NCI-H524 treated with DMSO at 0.1 percent for 48 hours (cell line): Measurements from ENCODE around the gene ANKLE2.
"Not testable (repeated sequence)": the region's sequence is repeated elsewhere in the genome, so short reads cannot be mapped to it uniquely, and the experiment has no call there.

ENCODE experiments used
- DNase-seq: peaks from one replicate; lab custom pipeline; 2025; lab: John Stamatoyannopoulos, UW

ANKLE2 gene

DNA sequence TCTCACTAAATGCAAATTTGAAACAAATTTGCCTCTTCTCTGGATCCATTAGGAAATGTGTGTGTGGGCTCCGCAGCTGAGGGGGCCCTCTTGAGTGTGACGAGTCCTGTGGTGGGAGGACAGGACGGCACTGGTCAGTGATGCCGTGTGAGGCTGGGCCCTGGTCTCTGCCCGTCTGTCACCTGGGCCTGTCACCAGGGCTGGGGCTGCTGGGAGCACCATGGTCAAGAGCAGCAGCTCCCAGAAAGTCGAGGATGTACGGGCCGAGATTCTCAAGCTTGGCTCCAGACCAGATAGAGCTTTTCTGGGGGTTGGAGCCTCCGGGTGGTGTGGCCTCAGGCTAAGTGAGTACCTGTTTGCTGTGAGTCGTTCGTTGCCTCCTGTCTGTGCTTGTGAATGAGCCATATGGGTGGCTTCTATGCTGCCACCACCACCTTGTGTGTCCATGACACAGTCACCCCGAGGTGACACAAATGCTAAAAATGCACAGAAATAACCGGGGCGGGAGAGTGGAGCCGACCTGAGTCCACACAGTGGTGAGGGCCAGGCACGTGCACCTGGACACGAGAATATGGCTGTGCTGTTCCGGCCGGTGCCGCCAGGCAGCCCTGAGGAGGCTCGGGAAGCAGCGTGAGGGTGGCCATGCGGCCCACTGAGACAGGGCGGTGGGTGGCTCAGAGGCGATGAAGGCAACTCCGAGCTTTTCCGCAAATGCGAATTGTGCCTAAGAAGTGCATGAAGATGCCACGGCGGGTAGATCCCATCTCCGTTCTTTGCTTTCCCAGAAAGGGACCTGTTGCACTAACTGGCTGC is 42.3 kb downstream of the ANKLE2 start:
- no peak for DNase-seq

DNA sequence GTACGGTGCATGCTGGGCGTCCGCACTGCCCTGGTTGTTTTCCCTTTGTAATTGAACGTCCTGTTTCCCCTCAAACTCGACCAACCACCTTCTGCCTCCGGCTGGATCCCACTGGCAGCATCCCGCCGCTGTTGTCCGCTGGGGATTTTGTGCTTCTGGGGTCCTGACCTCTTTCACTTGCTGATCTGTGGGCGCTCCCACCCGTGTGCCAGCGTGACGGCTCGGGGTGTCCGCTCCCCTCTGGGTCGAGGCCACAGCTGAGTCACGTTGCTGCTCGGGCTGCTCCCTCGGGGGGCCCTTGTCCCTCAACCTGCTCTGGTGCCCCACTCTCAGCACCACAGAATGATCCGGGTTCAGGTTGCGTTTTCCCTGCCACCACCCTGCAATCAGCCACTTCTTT is 43.0 kb downstream of the ANKLE2 start:
- no peak for DNase-seq

DNA sequence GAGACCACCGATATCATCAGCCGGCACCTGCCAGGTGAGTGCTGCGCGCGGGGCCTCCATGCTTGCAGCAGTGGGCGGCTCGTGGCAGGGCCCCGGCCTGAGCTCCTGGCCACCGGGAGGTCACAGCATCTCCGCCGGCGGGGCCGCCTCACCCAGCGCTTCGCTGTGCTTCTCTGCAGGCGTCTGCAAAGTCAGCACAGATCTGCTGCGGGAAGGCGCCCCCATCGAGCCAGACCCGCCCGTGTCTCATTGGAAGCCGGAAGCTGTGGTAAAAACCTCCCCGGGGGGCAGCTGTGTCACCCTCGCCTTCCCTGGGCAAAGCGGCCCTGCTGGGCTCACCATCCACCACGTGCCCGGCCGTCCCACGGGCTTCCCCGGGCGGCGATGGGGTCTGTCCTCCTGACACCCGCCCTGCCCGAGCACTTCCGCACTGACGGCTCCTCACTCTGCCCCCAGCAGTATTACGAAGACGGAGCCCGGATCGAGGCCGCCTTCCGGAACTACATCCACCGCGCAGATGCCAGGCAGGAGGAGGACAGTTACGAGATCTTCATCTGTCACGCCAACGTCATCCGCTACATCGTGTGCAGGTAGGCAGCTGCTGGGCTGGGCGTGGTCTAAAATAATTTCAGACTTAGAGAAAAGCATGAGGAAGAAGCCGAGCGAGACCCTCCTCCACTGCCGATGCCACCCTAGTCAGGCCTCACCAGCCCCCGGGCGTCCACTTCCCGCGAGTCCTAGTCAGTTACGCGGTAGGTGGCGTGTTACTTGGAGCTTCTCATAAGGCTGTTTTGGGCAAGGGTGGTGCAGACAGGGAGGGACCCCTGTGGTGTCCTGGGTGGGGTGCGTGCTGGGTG is 43.9 kb downstream of the ANKLE2 start:
- no peak for DNase-seq

DNA sequence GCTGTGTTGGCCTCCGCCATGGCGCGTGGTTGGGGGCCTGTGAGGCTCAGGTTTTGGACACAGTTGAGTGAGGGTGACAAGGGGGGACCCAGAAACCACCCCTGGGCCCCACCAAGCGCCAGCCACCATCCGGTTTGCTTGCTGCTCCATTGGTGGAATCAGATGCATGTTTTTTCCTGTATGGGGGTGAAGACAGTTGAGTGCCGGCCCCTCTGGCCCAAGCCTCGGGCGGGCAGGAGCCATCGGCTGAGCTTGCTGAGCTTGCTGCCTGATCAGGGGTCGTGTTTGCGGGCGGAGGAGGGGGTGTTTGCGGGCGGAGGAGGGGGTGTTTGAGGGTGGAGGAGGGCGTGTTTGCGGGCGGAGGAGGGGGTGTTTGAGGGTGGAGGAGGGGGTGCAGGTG is 44.6 kb downstream of the ANKLE2 start:
- no peak for DNase-seq

DNA sequence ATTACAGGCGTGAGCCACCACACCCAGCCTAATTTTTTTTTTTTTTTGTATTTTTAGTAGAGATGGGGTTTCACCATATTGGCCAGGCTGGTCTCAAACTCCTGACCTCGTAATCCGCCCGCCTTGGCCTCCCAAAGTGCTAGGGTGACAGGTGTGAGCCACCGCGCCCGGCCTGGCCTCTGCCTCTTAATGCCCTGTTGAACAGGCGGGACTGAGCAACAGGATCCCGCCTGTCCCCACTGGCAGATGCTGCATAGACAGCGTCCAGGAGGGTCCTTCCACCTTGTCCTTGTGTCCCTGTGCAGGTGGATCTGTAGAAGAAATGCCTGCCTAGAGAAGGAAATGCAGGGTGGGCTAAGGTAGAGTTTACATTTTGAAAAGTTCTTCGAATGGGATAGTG is 45.3 kb downstream of the ANKLE2 start:
- DNase-seq = no peak

DNA sequence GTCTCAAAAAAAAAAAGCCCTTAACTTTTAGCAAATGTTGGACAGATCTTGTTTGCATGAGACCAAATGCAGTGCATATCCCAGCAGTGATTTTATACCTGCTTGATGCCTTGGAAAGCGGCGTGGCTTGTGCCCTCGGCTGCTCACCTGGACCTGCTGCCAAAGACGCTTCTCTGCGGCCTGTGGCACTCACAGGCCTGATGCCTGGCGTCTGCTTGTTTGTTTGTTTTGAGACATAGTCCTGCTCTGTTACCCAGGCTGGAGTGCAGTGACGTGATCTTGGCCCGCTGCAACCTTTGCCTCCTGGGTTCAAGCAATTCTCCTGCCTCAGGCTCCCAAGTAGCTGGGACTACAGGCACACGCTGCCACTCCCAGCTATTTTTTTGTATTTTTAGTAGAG is 45.8 kb downstream of the ANKLE2 start:
- no peak for DNase-seq

DNA sequence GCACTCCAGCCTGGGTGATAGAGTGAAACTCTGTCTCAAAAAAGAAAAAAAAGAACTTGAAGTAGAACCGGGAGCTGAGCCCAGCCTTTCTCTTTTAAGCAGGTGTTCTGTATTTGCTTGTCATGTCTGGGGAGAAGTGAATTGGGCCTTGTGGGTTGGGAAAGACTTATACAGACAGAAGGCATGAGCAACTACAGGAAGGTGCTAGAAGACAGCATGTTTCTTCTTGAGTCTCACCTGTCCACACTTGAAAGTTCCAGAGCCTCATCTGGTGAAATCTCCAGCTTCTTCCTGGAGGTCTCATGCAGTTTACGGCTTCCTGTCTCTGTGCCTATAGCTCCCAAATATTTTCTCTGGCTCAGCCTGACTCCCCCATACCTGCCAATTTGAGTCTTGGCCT is 48.5 kb downstream of the ANKLE2 start:
- DNase-seq = no peak

DNA sequence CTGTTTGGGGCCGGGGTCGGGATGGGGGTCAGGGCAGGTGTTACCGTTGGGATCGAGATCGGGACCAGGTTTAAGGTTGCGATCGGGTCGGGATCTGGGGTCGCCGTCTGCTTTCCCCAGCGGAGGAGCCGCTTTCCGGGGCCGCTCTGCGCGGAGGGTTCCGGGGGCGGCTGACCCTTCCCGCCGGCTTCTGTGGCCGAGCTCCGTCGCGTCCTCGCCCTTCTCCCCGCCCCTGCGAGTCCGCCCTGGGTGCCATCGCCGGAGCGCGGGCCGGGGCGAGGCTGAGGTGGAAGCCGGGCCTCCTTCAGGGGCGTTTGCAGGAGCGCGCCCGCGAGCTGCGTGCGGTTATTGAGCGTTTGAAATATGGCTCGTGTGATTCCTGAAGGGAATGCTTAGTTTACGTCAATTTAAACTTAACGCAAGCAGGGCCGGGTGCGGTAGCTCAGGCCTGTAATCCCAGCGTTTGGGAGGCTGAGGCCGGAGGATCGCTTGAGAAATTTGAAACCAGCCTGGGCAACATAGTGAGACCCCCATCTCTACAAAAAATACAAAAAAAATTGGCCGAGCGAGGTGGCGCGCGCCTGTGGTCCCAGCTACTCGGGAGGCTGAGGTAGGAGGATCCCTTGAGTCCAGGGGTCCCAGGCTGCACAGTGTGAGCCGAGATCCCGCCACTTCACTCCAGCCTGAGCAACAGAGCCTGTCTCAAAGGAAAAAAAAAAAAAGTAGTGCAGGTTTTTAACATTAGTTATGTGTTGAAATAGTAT is 50.4 kb downstream of the ANKLE2 start:
- DNase-seq = no peak

DNA sequence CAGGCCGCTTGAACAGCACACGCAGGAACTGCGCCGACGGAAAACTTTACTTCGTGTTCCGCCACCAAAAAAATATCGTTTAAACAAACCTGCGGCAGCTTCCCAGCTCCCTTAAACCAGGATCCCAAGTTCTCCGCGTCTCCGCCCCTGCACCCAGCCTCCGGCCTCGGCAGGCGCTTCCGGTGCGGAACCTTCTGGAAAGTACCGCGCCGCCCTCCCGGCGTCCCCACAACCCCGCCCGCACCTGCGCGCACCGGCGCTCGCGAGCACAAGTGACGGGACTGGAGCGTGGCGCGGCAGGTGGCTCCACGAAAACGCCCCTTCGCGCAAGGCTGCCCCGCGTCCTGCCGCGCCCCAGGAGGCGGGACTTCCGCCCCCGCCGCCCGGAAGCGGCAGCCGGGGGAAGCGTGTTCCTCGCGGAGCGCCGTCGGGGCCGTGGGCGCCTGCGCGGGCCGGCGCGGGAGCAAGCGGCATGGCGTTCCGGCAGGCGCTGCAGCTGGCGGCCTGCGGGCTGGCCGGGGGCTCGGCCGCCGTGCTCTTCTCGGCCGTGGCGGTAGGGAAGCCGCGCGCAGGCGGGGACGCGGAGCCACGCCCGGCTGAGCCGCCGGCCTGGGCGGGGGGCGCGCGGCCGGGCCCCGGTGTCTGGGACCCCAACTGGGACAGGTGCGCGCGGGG is 51.1 kb downstream of the ANKLE2 start, which contains the start of gene PGAM5:
TSS of gene PGAM5 (plus strand) at position 438 of the 675 bp plus-strand sequence. CDS start at position 473, 35 bp downstream.
- peak; percentile 14 for DNase-seq

DNA sequence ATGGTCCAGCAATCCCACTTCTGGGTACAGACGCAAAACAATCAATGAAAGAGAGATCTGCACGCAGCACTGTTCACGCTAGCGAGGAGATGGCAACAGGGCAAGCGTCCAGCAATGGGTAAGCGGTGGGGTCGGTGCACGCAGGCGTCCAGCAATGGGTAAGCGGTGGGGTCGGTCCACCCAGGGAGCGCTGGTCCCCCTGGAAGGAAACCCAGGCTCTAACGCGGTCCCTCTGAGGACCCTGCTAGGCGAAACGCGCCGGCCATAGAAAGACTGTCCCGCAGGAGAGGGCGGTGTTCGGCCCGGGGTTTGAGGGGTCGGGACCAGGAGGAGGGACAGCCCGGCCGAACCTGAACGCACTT is 51.6 kb downstream of the ANKLE2 start:
- DNase-seq = no peak

DNA sequence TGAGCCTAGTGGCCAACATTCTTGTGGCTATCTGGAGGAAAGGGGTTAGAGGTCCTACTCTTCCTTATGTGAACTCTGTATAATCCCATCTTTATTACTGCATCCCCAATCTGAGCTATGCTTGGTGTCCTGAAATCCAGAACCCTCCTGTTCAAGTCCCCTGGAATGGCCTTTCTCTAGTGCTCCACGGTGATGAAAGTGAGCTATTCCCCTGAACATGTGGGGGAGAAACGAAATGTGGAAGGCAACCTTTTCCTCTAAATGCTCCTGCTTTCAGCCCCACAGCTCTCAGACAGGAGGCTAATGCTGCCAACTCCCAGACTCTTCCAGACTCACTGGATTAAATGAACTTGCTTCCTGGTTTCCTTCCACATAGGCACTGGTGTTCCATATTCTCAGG is 53.5 kb downstream of the ANKLE2 start:
- DNase-seq = no peak

DNA sequence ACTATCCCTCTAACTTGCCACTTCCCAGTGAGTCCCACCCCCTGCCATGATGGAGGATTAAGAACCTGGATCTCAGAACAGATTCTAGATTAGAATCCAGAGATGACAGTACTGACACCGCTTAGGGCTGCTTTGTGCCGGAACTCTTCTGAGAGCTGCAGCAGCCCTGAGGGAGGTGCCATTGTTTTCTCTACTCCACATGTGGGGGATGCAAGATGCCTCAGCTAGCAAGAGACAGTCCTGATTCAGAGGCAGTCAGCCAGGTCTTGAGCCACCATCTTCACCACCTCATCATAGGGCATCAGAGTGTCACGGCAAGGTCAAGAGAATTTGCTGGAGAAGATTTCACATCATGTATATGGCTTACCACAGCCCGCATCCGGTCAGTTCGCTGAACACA is 54.4 kb downstream of the ANKLE2 start:
- DNase-seq = no peak

DNA sequence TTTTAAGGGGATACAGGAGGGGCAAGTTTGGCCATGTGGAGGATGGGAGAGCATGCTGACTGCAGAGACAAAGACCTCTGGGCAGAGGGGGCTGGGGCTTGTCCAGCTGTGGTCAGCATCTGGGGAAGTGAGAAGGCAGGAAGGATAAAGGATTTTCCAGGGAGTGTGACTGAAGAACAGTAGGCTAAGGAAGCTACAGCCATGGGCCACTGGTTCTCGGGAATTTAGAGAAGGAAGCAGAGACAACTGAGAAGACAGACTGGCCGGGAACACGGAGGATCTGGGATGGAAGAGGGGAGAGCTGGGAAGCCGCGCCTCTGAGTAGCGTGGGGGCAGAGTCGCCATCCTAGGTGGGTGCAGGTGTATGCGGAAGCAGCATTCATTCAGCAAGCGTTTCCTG is 58.0 kb downstream of the ANKLE2 start:
- DNase-seq = no peak

DNA sequence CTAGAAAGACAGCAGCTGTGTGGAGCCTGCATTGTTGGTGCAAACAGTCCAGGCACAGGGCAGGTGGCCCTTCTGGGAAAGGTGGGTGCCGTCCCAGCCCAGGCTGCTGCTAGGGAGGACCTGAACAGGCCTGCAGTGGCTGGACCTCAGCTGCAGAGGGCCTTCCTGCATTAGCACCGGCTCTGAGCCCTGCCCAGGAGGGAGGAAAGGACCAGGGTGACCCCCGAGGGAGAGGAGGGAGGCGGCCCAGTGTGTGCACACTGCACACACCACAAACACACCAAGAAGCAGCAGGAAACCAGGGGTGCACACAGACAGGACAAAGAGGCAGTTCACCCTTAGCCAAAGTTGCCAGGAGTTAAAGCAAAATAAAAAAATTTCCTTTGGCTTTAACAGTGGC is 59.0 kb downstream of the ANKLE2 start:
- DNase-seq = no peak

DNA sequence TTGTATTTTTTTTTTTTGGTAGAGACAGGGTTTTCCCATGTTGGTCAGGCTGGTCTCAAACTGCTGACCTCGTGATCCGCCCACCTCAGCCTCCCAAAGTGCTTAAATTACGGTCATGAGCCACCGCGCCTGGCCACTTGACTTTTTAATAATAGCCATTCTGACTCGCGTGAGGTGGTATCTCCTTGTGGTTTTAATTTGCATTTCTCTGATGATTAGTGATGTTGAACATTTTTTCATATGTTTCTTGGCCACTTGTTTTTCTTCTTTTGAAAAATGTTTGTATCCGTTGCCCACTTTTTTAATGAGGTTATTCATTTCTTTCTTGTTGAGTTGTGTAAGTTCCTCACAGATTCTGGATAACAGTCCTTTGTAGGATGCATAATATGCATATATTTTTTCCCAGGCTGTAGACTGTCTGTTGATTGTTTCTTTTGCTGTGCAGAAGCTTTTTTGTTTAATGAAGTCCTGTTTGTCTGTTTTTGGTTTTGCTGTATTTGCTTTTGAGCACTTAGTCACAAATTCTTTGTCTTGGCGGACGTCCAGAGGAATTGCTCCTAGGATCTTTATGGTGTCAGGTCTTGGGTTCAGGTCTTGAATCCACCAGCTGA is 61.3 kb downstream of the ANKLE2 start:
- DNase-seq = no peak

DNA sequence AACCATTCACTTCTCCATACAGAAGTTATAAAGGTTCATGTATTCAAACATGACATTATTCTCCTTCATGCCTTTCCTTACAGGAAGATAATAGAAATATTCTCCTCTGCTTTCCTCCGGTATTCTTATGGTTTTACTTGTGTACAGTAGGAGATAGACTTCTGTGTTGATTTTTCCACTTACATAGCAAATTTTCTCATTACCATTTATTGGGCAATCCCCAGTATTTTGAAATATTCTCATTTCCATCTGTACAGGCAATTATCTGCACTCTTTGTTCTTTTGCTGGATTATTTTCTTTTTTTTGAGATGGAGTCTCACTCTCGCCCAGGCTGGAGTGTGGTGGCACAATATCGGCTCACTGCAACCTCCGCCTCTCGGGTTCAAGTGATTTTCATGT is 63.3 kb downstream of the ANKLE2 start:
- DNase-seq = no peak

DNA sequence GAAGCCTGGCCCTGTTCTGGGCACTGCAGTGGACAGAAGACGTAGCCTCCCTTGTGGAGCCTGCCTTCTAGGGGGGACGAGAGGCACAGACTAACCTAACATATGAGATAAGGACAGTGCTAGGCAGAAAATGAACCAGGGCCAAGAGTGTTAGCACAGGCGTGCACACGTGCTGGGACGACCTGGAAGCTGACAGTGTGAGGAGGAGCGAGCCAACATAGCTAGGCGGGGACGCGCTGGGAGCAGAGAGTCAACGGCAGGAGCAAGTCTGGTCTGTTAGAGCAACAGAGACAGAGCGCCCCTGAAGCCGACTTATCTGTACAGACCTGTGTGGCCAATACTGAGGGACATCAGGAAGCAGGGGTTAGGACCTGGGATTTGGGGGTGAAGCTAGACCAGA is 66.2 kb downstream of the ANKLE2 start:
- DNase-seq = no peak

DNA sequence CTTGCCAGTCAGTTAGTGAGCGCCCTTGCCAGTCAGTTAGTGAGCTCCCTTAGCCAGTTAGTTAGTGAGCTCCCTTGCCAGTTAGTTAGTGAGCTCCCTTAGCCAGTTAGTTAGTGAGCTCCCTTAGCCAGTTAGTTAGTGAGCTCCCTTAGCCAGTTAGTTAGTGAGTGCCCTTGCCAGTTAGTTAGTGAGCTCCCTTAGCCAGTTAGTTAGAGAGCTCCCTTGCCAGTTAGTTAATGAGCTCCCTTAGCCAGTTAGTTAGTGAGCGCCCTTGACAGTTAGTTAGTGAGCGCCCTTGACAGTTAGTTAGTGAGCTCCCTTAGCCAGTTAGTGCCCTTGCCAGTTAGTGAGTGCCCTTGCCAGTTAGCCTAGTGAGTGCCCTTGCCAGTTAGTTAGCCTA is 66.7 kb downstream of the ANKLE2 start:
- not testable (repeated sequence) for DNase-seq

DNA sequence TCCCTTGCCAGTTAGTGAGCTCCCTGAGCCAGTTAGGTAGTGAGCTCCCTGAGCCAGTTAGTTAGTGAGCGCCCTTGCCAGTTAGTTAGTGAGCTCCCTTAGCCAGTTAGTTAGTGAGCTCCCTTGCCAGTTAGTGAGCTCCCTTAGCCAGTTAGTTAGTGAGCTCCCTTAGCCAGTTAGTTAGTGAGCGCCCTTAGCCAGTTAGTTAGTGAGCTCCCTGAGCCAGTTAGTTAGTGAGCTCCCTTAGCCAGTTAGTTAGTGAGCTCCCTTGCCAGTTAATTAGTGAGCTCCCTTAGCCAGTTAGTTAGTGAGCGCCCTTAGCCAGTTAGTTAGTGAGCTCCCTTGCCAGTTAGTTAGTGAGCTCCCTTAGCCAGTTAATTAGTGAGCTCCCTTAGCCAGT is 69.6 kb downstream of the ANKLE2 start:
- not testable (repeated sequence) for DNase-seq

DNA sequence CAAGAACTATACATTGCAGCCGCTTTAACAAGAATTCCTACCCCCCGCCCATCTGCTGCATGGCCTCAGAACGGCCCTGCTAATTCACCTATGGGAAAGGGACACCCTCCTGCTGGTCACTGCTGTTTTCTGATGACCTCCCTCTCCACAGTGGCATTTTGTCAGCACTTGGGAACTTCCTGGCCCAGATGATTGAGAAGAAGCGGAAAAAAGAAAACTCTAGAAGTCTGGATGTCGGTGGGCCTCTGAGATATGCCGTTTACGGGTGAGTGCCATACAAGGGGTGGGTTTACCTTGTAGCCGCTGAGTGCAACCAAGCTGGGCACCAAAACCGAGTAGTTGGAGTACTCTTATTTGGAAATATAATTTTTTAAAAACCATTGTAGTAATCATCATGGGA is 71.5 kb downstream of the ANKLE2 start:
- DNase-seq = no peak

DNA sequence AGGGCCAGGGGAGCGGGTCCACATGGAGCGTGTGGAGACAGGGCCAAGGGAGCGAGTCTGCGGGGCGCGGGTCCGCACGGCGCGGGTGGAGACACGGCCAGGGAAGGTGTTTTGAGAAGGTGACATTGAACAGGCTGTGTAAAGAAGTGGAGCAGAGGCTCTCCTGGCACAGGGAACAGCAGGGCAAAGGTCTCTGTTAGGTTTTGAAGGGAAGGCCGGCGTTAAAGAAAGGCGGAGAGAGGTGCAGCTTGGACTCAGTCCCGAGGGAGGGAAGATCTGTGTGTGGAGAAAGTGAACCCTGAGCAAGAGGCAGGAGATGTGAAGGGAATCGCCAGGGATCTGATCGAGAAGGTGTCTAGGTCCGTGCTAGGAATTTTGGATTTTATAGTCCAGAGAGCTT is 72.4 kb downstream of the ANKLE2 start:
- no peak for DNase-seq
